Aortic smooth muscle cell (primary cell): ENCODE measurements around the gene COASY. TPM values are rescaled to one million over a fixed set of nuclear protein-coding genes. Genes with fewer than 3 reads are reported as not detected.

ENCODE experiments used
- total RNA-seq: library from RNA; depleted of rRNA; stranded (reverse); fragments of >200 nt; gene quantifications from 2 replicates; pipeline ENCODE4 v1.2.3, GENCODE V29; 2014

The COASY gene
- total RNA-seq = 7.9 and 12.0 TPM in 2 replicates

GRCh38 chr17:42561897-42562387 is at the start of gene COASY:
Gene COASY, plus strand, starts transcription at chr17:42562148. Its CDS starts 475 bp downstream, at chr17:42562623.

GRCh38 chr17:42536048-42536371 is 25.9 kb upstream of the COASY start, which contains the start of gene NAGLU:
Gene NAGLU, plus strand, starts transcription at chr17:42536241. Its CDS starts 32 bp downstream, at chr17:42536273.

GRCh38 chr17:42552736-42553135 is 9.2 kb upstream of the COASY start, which contains the start of gene HSD17B1:
Gene HSD17B1, plus strand, starts transcription at chr17:42552923. Its CDS starts 11 bp downstream, at chr17:42552934.

GRCh38 chr17:42566883-42567573 is 5.1 kb downstream of the COASY start, which contains the start of gene MLX:
Gene MLX, plus strand, starts transcription at chr17:42567100. Its CDS starts 25 bp downstream, at chr17:42567125.

GRCh38 chr17:42577532-42578281 is 15.8 kb downstream of the COASY start, which contains the start of gene PSMC3IP:
Gene PSMC3IP, minus strand, starts transcription at chr17:42577729. Its CDS starts 43 bp downstream, at chr17:42577686.

GRCh38 chr17:42609182-42609813 is 47.4 kb downstream of the COASY start, which contains the start of the genes RETREG3 and TUBG1:
Gene RETREG3, minus strand, starts transcription at chr17:42609374. Its CDS starts 50 bp downstream, at chr17:42609324.
Gene TUBG1, plus strand, starts transcription at chr17:42609683. Its CDS starts 55 bp downstream, at chr17:42609738.

Other genes starting within 250 kb of the COASY start
- gene STAT3, start 173.7 kb upstream of the COASY start, total RNA-seq = 104 and 126 TPM in 2 replicates
- gene CAVIN1, start 138.9 kb upstream of the COASY start, total RNA-seq = 646 and 690 TPM in 2 replicates
- 79.3 and 90.8 TPM in 2 replicates for gene ATP6V0A1, start 103.3 kb upstream of the COASY start, total RNA-seq
- 44.9 and 46.9 TPM in 2 replicates for gene NAGLU, start 25.9 kb upstream of the COASY start, total RNA-seq
- 1.2 and 1.8 TPM in 2 replicates for gene HSD17B1, start 9.2 kb upstream of the COASY start, total RNA-seq
- gene MLX, start 5.0 kb downstream of the COASY start, total RNA-seq = 34.8 and 42.1 TPM in 2 replicates
- 8.9 and 15.7 TPM in 2 replicates for gene PSMC3IP, start 15.6 kb downstream of the COASY start, total RNA-seq
- gene RETREG3, start 47.2 kb downstream of the COASY start, total RNA-seq = 50.7 and 55.1 TPM in 2 replicates
- gene TUBG1, start 47.5 kb downstream of the COASY start, total RNA-seq = 22.1 and 26.7 TPM in 2 replicates
- 6.5 and 9.3 TPM in 2 replicates for gene TUBG2, start 97.1 kb downstream of the COASY start, total RNA-seq
- gene PLEKHH3, start 114.8 kb downstream of the COASY start, total RNA-seq = 13.3 and 17.8 TPM in 2 replicates
- 2.1 and 2.8 TPM in 2 replicates for gene CCR10, start 119.7 kb downstream of the COASY start, total RNA-seq
- gene CNTNAP1, start 120.4 kb downstream of the COASY start, total RNA-seq = 25.1 and 38.4 TPM in 2 replicates
- gene EZH1, start 182.9 kb downstream of the COASY start, total RNA-seq = 14.9 and 15.6 TPM in 2 replicates
- 0.19 and 0.26 TPM in 2 replicates for gene RAMP2, start 199.1 kb downstream of the COASY start, total RNA-seq
- gene VPS25, start 211.3 kb downstream of the COASY start, total RNA-seq = 57.4 and 57.7 TPM in 2 replicates
- 0.06 TPM in 1 of 2 replicates, not detected in the other for gene WNK4, start 218.5 kb downstream of the COASY start, total RNA-seq
- gene COA3, start 236.6 kb downstream of the COASY start, total RNA-seq = 69.2 and 82.2 TPM in 2 replicates
- 0.12 and 0.13 TPM in 2 replicates for gene CNTD1, start 236.7 kb downstream of the COASY start, total RNA-seq